GM12892 (cell line): ENCODE measurements around the gene TTC28.
"Not testable (repeated sequence)": the region's sequence is repeated elsewhere in the genome, so short reads cannot be mapped to it uniquely, and the experiment has no call there.

Source experiments
- DNase-seq: peaks from one replicate; pipeline ENCODE4 v3.0.0; 2011; ENCODE audit not compliant: insufficient read length
- FAIRE-seq: peaks from 2 replicates; lab custom pipeline; 2011; peaks lifted over from hg19 to GRCh38; lab: Jason Lieb, UNC
- POLR2A ChIP-seq: IDR thresholded peaks from 2 replicates; pipeline ENCODE4 v1.6.1; 2011; ENCODE audit warnings: low read depth, low read length, control low read depth
- POLR2AphosphoS5 ChIP-seq: IDR thresholded peaks from 2 replicates; pipeline ENCODE4 v1.6.1; 2011; ENCODE audit warnings: low read depth, low read length, control low read depth
- TAF1 ChIP-seq: IDR thresholded peaks from 2 replicates; pipeline ENCODE4 v1.6.1; 2011; ENCODE audit warnings: low read depth, mild to moderate bottlenecking, control low read depth, low read length, borderline replicate concordance

The TTC28 gene

GRCh38 chr22:28619236-28619635 is 60.4 kb downstream of the TTC28 start:
- DNase-seq (no peak), FAIRE-seq (no peak)
- TF ChIP-seq TAF1 (no peak), POLR2A (no peak), POLR2AphosphoS5 (no peak)

DNA sequence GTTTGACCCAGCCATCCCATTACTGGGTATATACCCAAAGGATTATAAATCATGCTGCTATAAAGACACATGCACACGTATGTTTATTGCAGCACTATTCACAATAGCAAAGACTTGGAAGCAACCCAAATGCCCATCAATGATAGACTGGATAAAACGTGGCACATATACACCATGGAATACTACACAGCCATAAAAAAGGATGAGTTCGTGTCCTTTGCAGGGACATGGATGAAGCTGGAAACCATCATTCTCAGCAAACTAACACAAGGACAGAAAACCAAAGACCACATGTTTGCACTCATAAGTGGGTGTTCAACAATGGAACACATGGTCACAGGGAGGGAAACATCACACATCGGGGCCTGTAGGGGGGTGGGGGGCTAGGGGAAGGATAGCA is 64.2 kb downstream of the TTC28 start:
- DNase-seq, FAIRE-seq: not testable (repeated sequence)

GRCh38 chr22:28609921-28610320 is 69.7 kb downstream of the TTC28 start:
- FAIRE-seq (no peak), DNase-seq (no peak)
- TF ChIP-seq POLR2A (no peak), TAF1 (no peak), POLR2AphosphoS5 (no peak)

DNA sequence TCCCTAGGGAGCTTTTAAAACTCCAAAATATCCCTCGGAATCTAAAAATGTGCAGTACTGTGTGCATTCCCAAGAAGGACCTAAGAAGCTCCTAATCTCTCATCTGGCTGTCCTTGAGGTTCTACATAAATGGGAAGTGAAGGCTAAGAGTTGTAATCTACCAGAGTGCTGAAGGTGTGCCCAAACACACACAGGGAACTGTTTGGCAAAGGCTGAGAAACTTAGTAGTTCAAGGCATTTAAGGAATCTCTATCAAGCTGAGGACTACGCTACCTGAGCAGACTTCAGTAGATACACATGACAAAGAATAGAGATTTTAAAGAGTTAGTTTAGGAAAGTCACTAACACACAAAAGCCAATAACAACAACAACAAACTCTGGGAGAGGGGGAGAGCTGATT is 71.1 kb downstream of the TTC28 start:
- DNase-seq, result no peak
- FAIRE-seq, result no peak

GRCh38 chr22:28607795-28608194 is 71.8 kb downstream of the TTC28 start:
- FAIRE-seq, result no peak
- TF ChIP-seq TAF1 (no peak), POLR2AphosphoS5 (no peak), POLR2A (no peak)

More for the DNA sequence above, 71.1 kb downstream of the TTC28 start:
- TF ChIP-seq TAF1 (no peak), POLR2A (no peak), POLR2AphosphoS5 (no peak)

DNA sequence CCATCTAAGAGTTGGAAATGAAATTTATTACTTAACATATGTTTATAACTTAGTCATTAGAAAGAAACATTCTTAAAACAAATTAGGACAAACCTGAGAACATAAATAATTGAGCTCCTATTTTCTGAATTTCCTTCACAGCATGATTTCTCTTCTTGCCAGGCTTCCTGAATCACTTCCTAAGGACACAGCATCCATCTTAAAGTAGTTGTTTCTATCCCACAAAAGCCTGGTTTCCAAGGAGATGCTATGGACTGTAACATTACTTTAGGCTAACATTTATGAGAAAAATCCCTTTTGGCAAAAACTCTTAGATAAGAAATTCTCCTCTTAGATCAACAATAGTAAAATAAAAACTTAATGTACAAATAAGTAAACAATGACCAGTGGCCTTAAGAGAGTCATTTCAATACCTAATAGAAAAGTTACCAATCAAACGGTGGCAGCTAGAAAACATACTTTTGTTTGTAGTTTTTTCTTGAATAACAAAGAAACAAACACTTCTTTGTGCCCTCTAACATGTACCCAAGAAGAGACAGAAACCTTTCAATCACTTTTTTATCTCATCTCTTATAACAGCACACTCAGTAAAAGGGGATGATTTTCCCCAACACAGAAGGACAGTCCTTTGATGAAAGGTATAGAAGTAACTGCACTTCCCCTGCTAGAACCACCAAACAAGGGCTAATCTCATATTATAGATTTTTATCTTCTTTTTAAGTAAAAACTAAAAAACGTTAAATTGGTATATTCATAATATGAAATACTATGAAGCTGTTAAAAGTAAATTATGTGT is 74.5 kb downstream of the TTC28 start:
- FAIRE-seq (no peak), DNase-seq (no peak)
- no peak for TF ChIP-seq POLR2AphosphoS5
- TF ChIP-seq POLR2A, result no peak
- TF ChIP-seq TAF1, result no peak

More at GRCh38 chr22:28607795-28608194, 71.8 kb downstream of the TTC28 start:
- DNase-seq, result no peak

DNA sequence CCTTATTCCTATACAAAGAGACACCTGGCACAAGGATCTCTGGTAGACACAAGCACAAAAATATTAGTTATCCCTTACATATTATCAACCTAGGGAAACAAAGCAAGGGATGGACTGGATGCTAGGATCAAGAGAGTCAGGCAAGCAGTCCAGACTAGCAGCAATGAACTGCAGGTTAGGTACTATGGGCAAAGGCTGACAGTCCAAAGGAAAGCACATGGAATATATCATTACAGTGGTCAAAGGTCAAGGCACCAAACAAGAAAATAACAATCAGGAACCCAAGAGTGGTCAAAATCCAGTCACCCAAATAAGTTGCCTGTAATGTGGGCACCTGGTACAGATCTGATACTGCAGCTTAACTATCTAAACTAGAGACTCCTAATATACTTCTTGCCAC is 77.7 kb downstream of the TTC28 start:
- TF ChIP-seq TAF1 (no peak), POLR2A (no peak), POLR2AphosphoS5 (no peak)
- FAIRE-seq (no peak), DNase-seq (no peak)

GRCh38 chr22:28600546-28601143 is 79.0 kb downstream of the TTC28 start:
- TF ChIP-seq TAF1, result no peak
- no peak for TF ChIP-seq POLR2AphosphoS5
- no peak for TF ChIP-seq POLR2A
- FAIRE-seq, result peak; percentile 70
- DNase-seq, result no peak

GRCh38 chr22:28599693-28600092 is 79.9 kb downstream of the TTC28 start:
- FAIRE-seq (no peak), DNase-seq (no peak)
- TF ChIP-seq POLR2AphosphoS5, result no peak
- no peak for TF ChIP-seq POLR2A
- TF ChIP-seq TAF1, result no peak

DNA sequence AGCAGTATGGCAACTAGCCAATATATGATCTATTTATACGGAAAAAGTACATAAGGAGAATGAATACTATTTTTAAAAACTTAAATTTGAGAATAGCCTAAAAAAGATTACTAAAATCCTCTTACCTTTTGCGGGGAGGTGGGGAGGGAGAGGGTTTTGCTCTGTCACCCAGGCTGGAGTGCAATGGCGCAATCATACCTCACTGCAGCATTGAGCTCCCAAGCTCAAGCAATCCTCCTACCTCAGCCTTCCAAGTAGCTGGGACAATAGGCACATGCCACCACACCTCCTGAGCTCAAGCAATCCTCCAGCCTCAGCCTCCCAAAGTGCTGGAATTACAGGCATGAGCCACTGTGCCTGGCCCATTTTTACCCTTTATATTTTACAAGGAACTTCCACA is 82.0 kb downstream of the TTC28 start:
- TF ChIP-seq POLR2AphosphoS5 (no peak), TAF1 (no peak), POLR2A (no peak)
- no peak for FAIRE-seq
- DNase-seq, result no peak

- TF ChIP-seq POLR2AphosphoS5 (no peak), TAF1 (no peak), POLR2A (no peak)
- DNase-seq (no peak), FAIRE-seq (peak; percentile 33)
Observed at GRCh38 chr22:28594797-28595462, 84.7 kb downstream of the TTC28 start.
